Type B pancreatic cell (in vitro differentiated cells): ENCODE measurements around the gene AMBN. TPM values are rescaled to one million over a fixed set of nuclear protein-coding genes. Genes with fewer than 3 reads are reported as not detected.

Experiments used
- DNase-seq: peaks from one replicate; pipeline ENCODE4 v3.0.0; 2021; ENCODE audit warnings: mixed read lengths; ENCODE audit not compliant: unreplicated experiment; ENCODE audit errors: extremely low spot score
- H3K27ac Mint-ChIP-seq: 2 replicates; pipeline ENCODE4 v1.8.0; 2021; ENCODE audit warnings: mild to moderate bottlenecking, mixed read lengths
- H3K27me3 Mint-ChIP-seq: 2 replicates; pipeline ENCODE4 v1.8.0; 2021; ENCODE audit warnings: mixed read lengths
- H3K36me3 Mint-ChIP-seq: 2 replicates; pipeline ENCODE4 v1.8.0; 2021; ENCODE audit warnings: mixed read lengths
- H3K4me1 Mint-ChIP-seq: one replicate; pipeline ENCODE4 v1.8.0; 2021; ENCODE audit warnings: mixed read lengths; ENCODE audit not compliant: unreplicated experiment
- H3K4me3 Mint-ChIP-seq: 2 replicates; pipeline ENCODE4 v1.8.0; 2021; ENCODE audit warnings: mild to moderate bottlenecking, mixed read lengths
- H3K9me3 Mint-ChIP-seq: 2 replicates; pipeline ENCODE4 v1.8.0; 2021; ENCODE audit warnings: mixed read lengths
- CTCF ChIP-seq: fragments of 200-600 bp; sonication (generic); conservative IDR thresholded peaks from 2 replicates; pipeline ENCODE4 v1.5.0; 2021; ENCODE audit warnings: antibody characterized with exemption, mild to moderate bottlenecking
- total RNA-seq: library from RNA; stranded (reverse); gene quantifications from 2 replicates; pipeline ENCODE4 v1.2.1, GENCODE V29; 2021; ENCODE audit warnings: low replicate concordance

The AMBN gene
- total RNA-seq, 1 donor from 2014 or later, result 0.94 TPM

- Mint-ChIP-seq H3K27ac (no peak overlapping the region), H3K36me3 (no peaks in the 10 kb centered on the region), H3K9me3 (no peaks in the 10 kb centered on the region), H3K4me1 (peaks cover 5% of the 10 kb centered on the region), H3K4me3 (no peak overlapping the region), H3K27me3 (no peaks in the 10 kb centered on the region)
- no peak for TF ChIP-seq CTCF
- DNase-seq, result no peak
Observed at GRCh38 chr4:70600977-70601376, 8.9 kb downstream of the AMBN start.

- peak; percentile 82 for TF ChIP-seq CTCF
- no peaks in the 10 kb centered on the region for H3K27me3 Mint-ChIP-seq
- peaks cover 5% of the 10 kb centered on the region for H3K4me1 Mint-ChIP-seq
- no peak overlapping the region for H3K4me3 Mint-ChIP-seq
- no peaks in the 10 kb centered on the region for H3K36me3 Mint-ChIP-seq
- no peak overlapping the region for H3K27ac Mint-ChIP-seq
- no peaks in the 10 kb centered on the region for H3K9me3 Mint-ChIP-seq
- no peak for DNase-seq
Observed at GRCh38 chr4:70601422-70602039, 9.5 kb downstream of the AMBN start.

- TF ChIP-seq CTCF, result no peak
- Mint-ChIP-seq H3K27me3 (no peaks in the 10 kb centered on the region), H3K4me3 (no peak overlapping the region), H3K4me1 (peaks cover 5% of the 10 kb centered on the region), H3K27ac (no peak overlapping the region), H3K36me3 (no peaks in the 10 kb centered on the region), H3K9me3 (no peaks in the 10 kb centered on the region)
- no peak for DNase-seq
Observed at GRCh38 chr4:70603856-70604255, 11.8 kb downstream of the AMBN start.

- H3K4me1 Mint-ChIP-seq, result peaks cover under 1% of the 10 kb centered on the region
- H3K27ac Mint-ChIP-seq, result no peak overlapping the region
- no peak for DNase-seq
- H3K4me3 Mint-ChIP-seq, result no peak overlapping the region
- H3K36me3 Mint-ChIP-seq, result no peaks in the 10 kb centered on the region
- TF ChIP-seq CTCF, result no peak
- no peaks in the 10 kb centered on the region for H3K27me3 Mint-ChIP-seq
- H3K9me3 Mint-ChIP-seq, result no peaks in the 10 kb centered on the region
Observed at GRCh38 chr4:70606459-70606858, 14.4 kb downstream of the AMBN start.

DNA sequence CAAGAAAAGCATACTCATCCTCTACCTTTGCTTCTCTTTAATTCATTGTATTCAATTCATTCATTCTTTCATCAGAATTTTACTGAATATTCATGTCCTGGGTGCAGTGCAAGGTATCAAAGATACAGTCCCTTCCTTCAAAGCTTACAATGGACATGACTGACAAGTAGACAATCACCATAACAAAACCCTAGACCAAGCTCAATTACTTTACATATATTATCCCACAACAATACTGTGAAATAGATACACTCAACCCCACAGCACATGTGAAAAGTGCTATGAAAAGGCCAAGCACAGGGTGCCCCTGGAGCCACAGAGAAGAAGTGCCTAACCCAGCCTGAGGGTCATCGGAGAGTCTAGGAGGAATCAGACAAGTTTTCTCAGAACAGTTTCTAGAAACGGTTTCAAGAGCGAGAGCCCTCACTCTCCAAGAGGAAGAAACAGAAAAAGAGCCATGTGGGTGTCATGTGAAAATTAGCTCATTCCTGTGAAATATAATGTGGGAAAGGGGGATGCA, 15.3 kb downstream of the AMBN start:
- H3K4me1 Mint-ChIP-seq, result no peaks in the 10 kb centered on the region
- H3K9me3 Mint-ChIP-seq, result no peaks in the 10 kb centered on the region
- TF ChIP-seq CTCF, result no peak
- no peak overlapping the region for H3K4me3 Mint-ChIP-seq
- H3K36me3 Mint-ChIP-seq, result no peaks in the 10 kb centered on the region
- DNase-seq, result no peak
- H3K27me3 Mint-ChIP-seq, result no peaks in the 10 kb centered on the region
- H3K27ac Mint-ChIP-seq, result no peak overlapping the region

GRCh38 chr4:70608324-70608723, 16.3 kb downstream of the AMBN start:
- H3K36me3 Mint-ChIP-seq, result no peaks in the 10 kb centered on the region

More at GRCh38 chr4:70608324-70608723, 16.3 kb downstream of the AMBN start:
- H3K4me3 Mint-ChIP-seq, result no peak overlapping the region
- TF ChIP-seq CTCF, result no peak
- H3K4me1 Mint-ChIP-seq, result peaks cover 7% of the 10 kb centered on the region
- no peaks in the 10 kb centered on the region for H3K27me3 Mint-ChIP-seq
- H3K27ac Mint-ChIP-seq, result no peak overlapping the region
- no peaks in the 10 kb centered on the region for H3K9me3 Mint-ChIP-seq
- no peak for DNase-seq
